Hematopoietic multipotent progenitor cell treated with erythropoietin and hydrocortisone succinate and interleukin-3 and kit ligand, for 15 days (in vitro differentiated cells): ENCODE measurements around the gene ACTN4.
"Not testable (repeated sequence)": the region's sequence is repeated elsewhere in the genome, so short reads cannot be mapped to it uniquely, and the experiment has no call there.

Experiments used
- DNase-seq: peaks from one replicate; pipeline ENCODE4 v3.0.0-alpha.2; 2015; ENCODE audit warnings: low spot score

Gene ACTN4

GRCh38 chr19:38647368-38647965 lies at the start of gene ACTN4:
Gene ACTN4 (plus strand): TSS chr19:38647649. CDS start chr19:38647746, 97 bp downstream.
- DNase-seq, result peak; percentile 98

GRCh38 chr19:38599722-38600121 lies 47.7 kb upstream of the ACTN4 start:
- DNase-seq, result no peak

- not testable (repeated sequence) for DNase-seq
Measured at GRCh38 chr19:38602856-38603255, 44.6 kb upstream of the ACTN4 start.

- DNase-seq, result no peak
Measured at GRCh38 chr19:38606131-38606530, 41.3 kb upstream of the ACTN4 start.

- no peak for DNase-seq
Measured at GRCh38 chr19:38614289-38614688, 33.2 kb upstream of the ACTN4 start.

- no peak for DNase-seq
Measured at GRCh38 chr19:38615007-38615581, 32.4 kb upstream of the ACTN4 start.

- DNase-seq, result no peak
Measured at GRCh38 chr19:38616265-38616664, 31.2 kb upstream of the ACTN4 start.

GRCh38 chr19:38617283-38617763 lies 30.1 kb upstream of the ACTN4 start:
- no peak for DNase-seq

GRCh38 chr19:38617764-38618589 lies 29.5 kb upstream of the ACTN4 start, which contains the start of gene MAP4K1:
Gene MAP4K1 (minus strand): TSS chr19:38617953. CDS start chr19:38617895, 58 bp downstream.
- peak; percentile 12 for DNase-seq

GRCh38 chr19:38618590-38619360 lies 28.7 kb upstream of the ACTN4 start, which contains the start of gene EIF3K:
Gene EIF3K (plus strand): TSS chr19:38619188. CDS start chr19:38619269, 81 bp downstream.
- DNase-seq, result peak; percentile 98

GRCh38 chr19:38619361-38620174 lies 27.9 kb upstream of the ACTN4 start:
- peak; percentile 8 for DNase-seq

GRCh38 chr19:38624822-38625221 lies 22.6 kb upstream of the ACTN4 start:
- no peak for DNase-seq

- DNase-seq, result no peak
Measured at GRCh38 chr19:38626401-38626800, 21.0 kb upstream of the ACTN4 start.

GRCh38 chr19:38629568-38629967 lies 17.9 kb upstream of the ACTN4 start:
- DNase-seq, result no peak

- not testable (repeated sequence) for DNase-seq
Measured at GRCh38 chr19:38631301-38631700, 16.1 kb upstream of the ACTN4 start.

GRCh38 chr19:38631811-38632475 lies 15.5 kb upstream of the ACTN4 start:
- DNase-seq, result not testable (repeated sequence)

- peak; percentile 31 for DNase-seq
Measured at GRCh38 chr19:38632476-38633213, 14.8 kb upstream of the ACTN4 start.

- DNase-seq, result peak; percentile 80
Measured at GRCh38 chr19:38634757-38635482, 12.5 kb upstream of the ACTN4 start.
